HepG2 (cell line): ENCODE data around the gene KL. TPM values are rescaled to one million over a fixed set of nuclear protein-coding genes. Genes with fewer than 3 reads are reported as not detected.

Source experiments
- BCL3 ChIP-seq: sonication (generic); formaldehyde crosslinking; IDR thresholded peaks from 2 replicates; pipeline ENCODE4 v1.5.1; 2020; ENCODE audit warnings: mild to moderate bottlenecking, missing genetic modification reagents, moderate library complexity
- DMTF1 ChIP-seq: sonication (generic); formaldehyde crosslinking; IDR thresholded peaks from 2 replicates; pipeline ENCODE4 v1.4.0; 2020; ENCODE audit warnings: mild to moderate bottlenecking, missing genetic modification reagents
- FOXK2 ChIP-seq: fragments of 450-650 bp; IDR thresholded peaks from 2 replicates; pipeline ENCODE4 v1.6.1; 2016
- FOXP1 ChIP-seq, 2 experiments: fragments of 450-650 bp in 1 of 2; IDR thresholded peaks; 2 replicates each; pipeline ENCODE4 v1.6.1; 2017 to 2018; ENCODE audit warnings: antibody characterized with exemption in 1 of 2
- ISX ChIP-seq: sonication (generic); formaldehyde crosslinking; conservative IDR thresholded peaks from 2 replicates; pipeline ENCODE4 v1.5.0; 2020; ENCODE audit warnings: missing genetic modification reagents
- KLF15 ChIP-seq: sonication (generic); formaldehyde crosslinking; IDR thresholded peaks from 2 replicates; pipeline ENCODE4 v1.8.1; 2023; ENCODE audit warnings: borderline replicate concordance, mild to moderate bottlenecking, inconsistent platforms, missing genetic modification reagents, mixed read lengths
- KLF6 ChIP-seq: IDR thresholded peaks from 2 replicates; pipeline ENCODE4 v1.8.0; 2016; ENCODE audit warnings: missing biosample characterization, missing genetic modification reagents
- PHF5A ChIP-seq: IDR thresholded peaks from one replicate; pipeline ENCODE4 v1.6.1; 2018; ENCODE audit warnings: low read depth, missing genetic modification reagents; ENCODE audit not compliant: unreplicated experiment
- RARA ChIP-seq: IDR thresholded peaks from 2 replicates; pipeline ENCODE4 v1.6.1; 2016; ENCODE audit warnings: missing genetic modification reagents, missing compliant biosample characterization
- SAP130 ChIP-seq: IDR thresholded peaks from 2 replicates; pipeline ENCODE4 v1.6.1; 2016; ENCODE audit warnings: low read depth
- SP4 ChIP-seq: sonication (generic); formaldehyde crosslinking; IDR thresholded peaks from 2 replicates; pipeline ENCODE4 v1.8.1; 2023; ENCODE audit warnings: mild to moderate bottlenecking, missing genetic modification reagents
- TBP ChIP-seq: sonication (generic); formaldehyde crosslinking; IDR thresholded peaks from 2 replicates; pipeline ENCODE4 v1.5.0; 2020; ENCODE audit warnings: missing genetic modification reagents
- TEF ChIP-seq: sonication (generic); formaldehyde crosslinking; IDR thresholded peaks from 2 replicates; pipeline ENCODE4 v1.5.0; 2020; ENCODE audit warnings: missing genetic modification reagents
- THAP9 ChIP-seq: sonication (generic); formaldehyde crosslinking; IDR thresholded peaks from 2 replicates; pipeline ENCODE4; 2020; ENCODE audit warnings: missing genetic modification reagents, mild to moderate bottlenecking, borderline replicate concordance
- ZBTB3 ChIP-seq: sonication (generic); formaldehyde crosslinking; IDR thresholded peaks from 2 replicates; pipeline ENCODE4 v1.4.0; 2020; ENCODE audit warnings: low read depth, mild to moderate bottlenecking, moderate library complexity, missing genetic modification reagents, borderline replicate concordance
- ZNF160 ChIP-seq: sonication (generic); formaldehyde crosslinking; IDR thresholded peaks from 2 replicates; pipeline ENCODE4 v1.8.0; 2022; ENCODE audit warnings: mild to moderate bottlenecking, inconsistent platforms, missing genetic modification reagents
- ZNF234 ChIP-seq: sonication (generic); formaldehyde crosslinking; conservative IDR thresholded peaks from 2 replicates; pipeline ENCODE4 v1.5.1; 2020; ENCODE audit warnings: mild to moderate bottlenecking, missing genetic modification reagents
- ZNF335 ChIP-seq: sonication (generic); formaldehyde crosslinking; IDR thresholded peaks from 2 replicates; pipeline ENCODE4 v1.4.0; 2020; ENCODE audit warnings: missing genetic modification reagents
- ZNF44 ChIP-seq: sonication (generic); formaldehyde crosslinking; IDR thresholded peaks from 2 replicates; pipeline ENCODE4 v1.5.1; 2020; ENCODE audit warnings: mild to moderate bottlenecking, missing genetic modification reagents
- ZNF513 ChIP-seq: sonication (generic); formaldehyde crosslinking; conservative IDR thresholded peaks from 2 replicates; pipeline ENCODE4 v1.5.0; 2020; ENCODE audit warnings: missing genetic modification reagents
- ZNF75D ChIP-seq: sonication (generic); formaldehyde crosslinking; IDR thresholded peaks from 2 replicates; pipeline ENCODE4 v1.8.1; 2023; ENCODE audit warnings: missing genetic modification reagents, mild to moderate bottlenecking, borderline replicate concordance
- polyA plus RNA-seq, 8 experiments: library from polyadenylated mRNA; depleted of rRNA in 3 of 8; stranded (reverse) in 7 of 8; unstranded in 1 of 8; fragments of >200 nt; fragmentation: Illumina TruSeq in 4 of 8; extraction: Trizol in 4 of 8; gene quantifications; 2 replicates each; pipeline versions ENCODE4 v1.2.1 to v1.2.3, GENCODE V29; 2011 to 2016; ENCODE audit warnings: low read depth in 4 of 8, missing spikeins in 1 of 8, mixed read lengths in 1 of 8; ENCODE audit not compliant: insufficient read depth in 1 of 8
- total RNA-seq, 5 experiments: library from RNA; depleted of rRNA; stranded (reverse); fragments of >200 nt; fragmentation: Illumina TruSeq; extraction: Trizol; gene quantifications; 2 replicates each; pipeline ENCODE4 v1.2.3, GENCODE V29; 2016; ENCODE audit warnings: low read depth in 1 of 5

KL gene
- total and polyA plus RNA-seq, 2 of the 13 experiments (the other 11 are each of a cell fraction or from before 2014, with no cell fraction given) = not detected

DNA sequence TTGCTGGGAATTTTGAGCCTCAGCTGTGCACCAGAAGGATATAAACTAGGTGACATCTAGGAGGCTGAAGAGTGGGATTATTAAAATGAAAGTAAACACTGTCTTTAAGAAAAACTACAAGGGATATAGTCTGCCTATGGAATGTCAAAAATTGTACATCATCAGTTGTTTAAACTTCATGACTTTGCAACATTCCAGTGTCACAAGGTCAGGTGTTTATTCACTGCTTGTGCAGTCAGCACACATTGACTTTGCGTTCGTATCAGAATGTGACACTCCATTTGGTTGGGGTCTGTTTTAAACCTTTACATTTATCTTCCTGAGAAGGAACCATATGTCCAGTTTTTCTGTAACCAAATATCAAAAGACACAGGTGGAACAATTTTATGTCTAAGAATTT, 85.6 kb downstream of the KL start (continued):
- TF ChIP-seq ZNF513 = no peak
- no peak for TF ChIP-seq PHF5A (CRISPR knock-in tag)
- TF ChIP-seq FOXP1 (IDR thresholded peaks at IDR 0.05) = no peak
- peak; percentile 62; the same call in 1 of the 2 replicates for TF ChIP-seq FOXP1 (CRISPR knock-in tag; IDR thresholded peaks at IDR 0.05)
- no peak for TF ChIP-seq FOXK2
- no peak for TF ChIP-seq BCL3 (CRISPR knock-in tag)
- TF ChIP-seq KLF6 (CRISPR knock-in tag) = no peak
- TF ChIP-seq SP4 (CRISPR knock-in tag) = no peak
- no peak for TF ChIP-seq ZNF75D (CRISPR knock-in tag)
- no peak for TF ChIP-seq TEF (CRISPR knock-in tag)
- TF ChIP-seq TBP = no peak
- TF ChIP-seq ZNF160 (CRISPR knock-in tag) = no peak
- TF ChIP-seq ZBTB3 = no peak
- no peak for TF ChIP-seq DMTF1
- no peak for TF ChIP-seq ZNF234 (CRISPR knock-in tag)
- no peak for TF ChIP-seq THAP9 (CRISPR knock-in tag)
- TF ChIP-seq RARA = peak; percentile 52
- TF ChIP-seq ZNF335 (CRISPR knock-in tag) = no peak
- no peak for TF ChIP-seq ZNF44
- TF ChIP-seq ISX (CRISPR knock-in tag) = no peak
- peak; percentile 69 for TF ChIP-seq SAP130 (CRISPR knock-in tag)
- no peak for TF ChIP-seq KLF15 (CRISPR knock-in tag)
